ENCODE results near the gene PZP.
"Not testable (repeated sequence)": the region's sequence is repeated elsewhere in the genome, so short reads cannot be mapped to it uniquely, and the experiment has no call there.

The PZP gene

DNA sequence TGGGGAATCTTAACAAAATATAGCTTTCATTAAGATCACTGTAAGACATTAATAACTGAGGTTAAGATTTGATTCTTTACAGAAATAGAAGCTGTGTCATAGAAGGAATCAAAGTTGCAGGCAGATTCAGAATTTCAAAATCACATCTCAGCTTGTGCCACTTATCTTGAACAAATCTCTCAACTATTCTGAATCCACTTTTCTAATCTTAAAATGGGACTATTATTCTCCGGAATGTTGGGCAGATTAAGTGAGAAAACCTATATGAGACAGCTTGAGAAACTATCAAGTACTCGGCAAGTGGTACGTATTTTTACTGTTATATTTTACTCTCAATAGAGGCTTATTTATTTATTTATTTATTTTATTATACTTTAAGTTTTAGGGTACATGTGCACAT, 28.4 kb downstream of the PZP start:
- DNase-seq = no peak

DNA sequence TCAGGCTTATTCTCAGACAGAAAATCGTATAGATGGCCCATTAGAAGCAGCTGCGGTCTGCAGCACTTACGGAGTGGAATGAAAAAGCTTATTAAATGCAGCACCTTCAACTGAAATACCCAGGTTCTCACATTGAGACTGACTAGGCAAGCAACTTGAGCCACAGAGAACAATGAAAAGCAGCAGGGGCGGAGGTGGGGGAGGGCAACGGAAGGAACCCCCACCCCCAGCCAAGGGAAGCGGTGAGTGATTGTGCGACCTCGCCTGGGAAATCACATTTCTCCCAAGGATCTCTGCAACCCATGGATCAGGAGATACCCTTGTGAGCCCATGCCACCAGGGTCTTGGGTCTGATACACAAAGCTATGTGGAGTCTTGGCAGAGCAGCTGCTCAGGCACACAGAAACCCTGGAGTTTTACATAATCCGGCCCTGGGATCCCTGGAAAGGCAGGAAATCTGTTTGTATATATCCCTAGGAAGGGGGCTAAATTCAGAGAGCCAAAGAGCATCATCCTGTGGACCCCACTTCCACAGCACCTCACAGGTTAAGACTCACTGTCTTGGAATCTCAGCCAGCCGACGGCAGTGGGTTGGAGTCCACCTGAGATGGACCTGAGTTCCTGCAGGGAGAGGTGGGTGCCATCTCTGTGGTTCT, 38.1 kb downstream of the PZP start:
- DNase-seq = no peak

GRCh38 chr12:9167345-9167744, 40.9 kb downstream of the PZP start:
- not testable (repeated sequence) for DNase-seq

GRCh38 chr12:9163392-9163791, 44.8 kb downstream of the PZP start:
- DNase-seq = no peak

DNA sequence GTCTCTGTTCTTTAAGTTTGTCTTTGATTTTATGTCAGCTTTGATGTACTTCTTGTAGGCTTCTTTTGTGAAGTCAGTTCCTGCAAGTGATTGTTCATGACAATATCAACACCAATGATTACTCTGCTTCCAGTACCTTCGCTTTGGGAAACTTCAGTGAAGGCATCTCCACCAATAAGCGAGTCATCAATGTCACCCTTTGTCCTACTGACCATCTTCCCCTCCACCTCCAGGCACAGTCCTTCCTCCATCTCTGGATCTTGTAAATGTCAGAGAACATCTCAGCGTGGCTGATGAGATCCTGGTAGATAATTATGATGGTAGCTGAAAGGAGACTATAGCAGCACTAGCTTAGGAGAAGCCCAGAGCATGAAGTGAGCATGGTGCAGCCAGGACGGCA, 52.1 kb downstream of the PZP start:
- DNase-seq = no peak

- no peak for DNase-seq
Observed at GRCh38 chr12:9149372-9149771, 58.8 kb downstream of the PZP start.

GRCh38 chr12:9148926-9149325, 59.3 kb downstream of the PZP start:
- no peak for DNase-seq

GRCh38 chr12:9147461-9147860, 60.7 kb downstream of the PZP start:
- no peak for DNase-seq

GRCh38 chr12:9144730-9145106, 63.5 kb downstream of the PZP start:
- DNase-seq = peak; percentile 3

GRCh38 chr12:9143929-9144729, 64.1 kb downstream of the PZP start:
- no peak for DNase-seq

DNA sequence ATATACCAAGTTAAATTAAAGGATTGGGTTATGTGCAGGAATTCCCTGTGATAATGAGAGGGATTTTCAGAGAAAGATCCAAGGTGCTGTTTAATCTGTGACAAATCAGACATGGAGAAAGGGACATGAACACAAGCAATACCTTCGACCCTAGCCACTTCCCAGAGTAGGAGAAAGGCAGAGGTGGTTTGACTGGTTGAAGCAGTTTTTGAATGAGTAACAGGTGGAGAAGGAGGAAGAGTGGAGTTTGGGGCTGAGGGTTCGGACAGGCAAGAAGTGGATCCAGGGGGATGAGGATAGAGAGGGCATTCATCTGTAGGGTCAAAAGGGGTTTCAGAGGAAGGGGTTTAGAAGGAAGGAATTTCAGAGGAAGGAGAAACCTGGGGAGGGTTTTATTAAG, 65.1 kb downstream of the PZP start:
- DNase-seq = no peak

GRCh38 chr12:9139588-9140290, 68.5 kb downstream of the PZP start:
- DNase-seq = not testable (repeated sequence)

DNA sequence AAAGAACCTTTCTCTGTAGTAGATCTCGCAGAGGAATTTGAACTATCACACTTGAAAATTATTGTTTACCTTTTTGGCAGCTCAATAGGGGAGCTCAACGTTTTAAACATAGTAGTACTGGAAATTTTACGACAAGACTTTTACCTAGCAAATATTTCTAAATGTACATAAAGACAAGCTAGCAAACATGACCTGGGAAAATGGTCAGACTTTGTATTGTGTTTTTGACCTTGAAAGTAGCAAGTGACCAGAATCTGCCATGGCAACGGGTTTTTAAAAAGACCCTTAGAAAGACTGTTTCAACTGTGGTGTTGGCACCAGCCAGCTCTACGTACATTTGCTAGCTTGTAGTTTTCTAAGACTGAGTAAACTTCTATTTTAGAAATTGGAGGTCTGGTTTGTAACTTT, 72.3 kb downstream of the PZP start:
- DNase-seq = no peak

GRCh38 chr12:9134981-9135628, 73.1 kb downstream of the PZP start:
- peak; percentile 6 for DNase-seq

GRCh38 chr12:9133216-9133916, 74.8 kb downstream of the PZP start:
- DNase-seq = no peak

- no peak for DNase-seq
Observed at GRCh38 chr12:9132008-9132535, 76.1 kb downstream of the PZP start.

DNA sequence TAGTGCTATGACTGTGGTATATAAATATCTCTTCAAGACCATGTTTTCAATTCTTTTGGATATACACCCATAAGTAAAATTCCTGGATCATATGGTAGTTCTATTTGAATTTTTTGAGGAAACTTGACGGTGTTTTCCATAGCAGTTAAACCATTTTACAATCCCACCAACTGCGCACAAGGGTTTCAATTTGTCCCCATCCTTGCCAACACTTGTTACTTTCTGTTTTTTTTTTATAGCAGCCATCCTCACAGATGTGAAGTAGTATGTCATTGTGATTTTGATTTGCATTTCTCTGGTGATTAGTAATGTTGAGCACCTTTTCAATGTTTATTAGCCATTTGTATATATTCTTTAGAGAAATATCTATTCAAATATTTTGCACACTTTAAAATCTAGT, 78.0 kb downstream of the PZP start:
- no peak for DNase-seq

DNA sequence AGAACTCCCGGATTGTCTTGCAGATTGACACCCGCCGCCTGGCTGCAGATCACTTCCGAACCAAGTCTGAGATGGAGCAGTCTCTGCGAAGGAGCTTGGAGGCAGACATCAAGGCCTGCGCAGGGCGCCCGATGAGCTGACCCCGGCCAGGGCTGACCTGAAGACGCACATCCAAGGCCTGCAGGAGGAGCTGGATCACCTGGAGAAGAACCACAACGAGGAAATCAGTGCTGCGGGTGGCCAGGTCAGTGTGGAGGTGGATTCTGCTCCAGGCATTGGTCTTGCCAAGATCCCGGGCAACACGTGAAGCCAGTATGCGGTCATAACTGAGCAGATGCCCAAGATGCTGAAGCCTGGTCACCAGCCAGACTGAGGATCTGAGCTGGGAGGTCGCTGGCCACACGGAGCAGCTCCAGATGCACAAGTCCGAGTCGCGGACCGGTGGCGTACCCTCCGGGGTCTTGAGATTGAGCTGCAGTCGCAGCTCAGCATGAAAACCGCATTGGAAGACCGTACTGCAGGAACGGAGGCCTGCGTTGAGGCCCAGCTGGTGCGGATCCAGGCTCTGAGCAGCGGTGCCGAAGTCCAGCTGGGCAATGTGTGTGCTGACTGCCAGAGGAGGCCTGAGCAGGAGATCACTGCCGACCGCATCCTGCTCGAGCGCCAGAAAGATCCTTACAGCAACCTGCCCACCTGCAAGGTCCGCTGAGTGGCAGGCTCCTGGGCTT, 80.1 kb downstream of the PZP start:
- no peak for DNase-seq

- no peak for DNase-seq
Observed at GRCh38 chr12:9127484-9127883, 80.7 kb downstream of the PZP start.

DNA sequence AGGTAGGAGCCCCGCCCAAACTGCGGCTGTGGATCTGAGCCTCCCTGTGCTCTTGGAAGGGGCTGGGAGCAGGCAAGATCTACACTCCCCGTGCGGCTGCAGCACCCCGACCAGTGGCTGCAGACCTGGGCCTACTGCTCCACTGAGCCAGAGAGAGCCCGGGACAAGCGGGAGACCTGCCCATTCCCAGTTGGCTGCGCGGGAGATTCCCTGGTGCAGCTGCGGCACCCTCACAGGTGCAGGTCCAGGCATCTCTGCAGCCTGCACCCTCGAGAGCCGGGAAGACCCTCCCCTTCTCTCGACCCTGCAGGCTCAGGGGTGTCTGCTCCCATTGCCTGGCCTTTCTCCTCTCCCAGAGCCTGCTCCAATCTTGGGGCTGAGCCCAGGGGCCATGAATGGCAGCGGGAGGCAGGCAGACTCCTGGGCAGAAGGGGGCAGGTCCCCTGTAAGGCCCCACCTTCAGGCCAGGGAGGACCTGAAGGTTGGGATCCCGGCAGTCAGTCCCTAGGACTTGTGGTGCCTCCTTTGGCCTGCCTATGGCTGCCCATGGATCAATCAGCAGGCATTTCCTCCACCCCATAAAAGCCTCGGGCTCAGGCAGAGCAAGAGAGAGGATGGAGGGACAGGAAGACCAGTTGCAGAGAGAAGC, 83.7 kb downstream of the PZP start:
- DNase-seq = no peak

GRCh38 chr12:9123781-9124382, 84.3 kb downstream of the PZP start:
- no peak for DNase-seq

All from EL (cell line).